Left kidney (tissue), 8 donors: ENCODE measurements around the gene CCDC17. TPM values are rescaled to one million over a fixed set of nuclear protein-coding genes. Genes with fewer than 3 reads are reported as not detected.

Experiments used
- DNase-seq: peaks from one replicate; pipeline ENCODE4 v3.0.0-alpha.2; 2013
- long read RNA-seq, 8 donors: transcript quantifications; one replicate each; lab custom pipeline, GENCODE V29; 2026
- polyA plus RNA-seq: library from polyadenylated mRNA; unstranded; fragments of 120-200 nt; gene quantifications from one replicate; pipeline ENCODE4 v1.2.1, GENCODE V29; 2013; ENCODE audit not compliant: insufficient read length

CCDC17 gene
- polyA plus RNA-seq: 1.3 TPM
- long read RNA-seq, donor 1: 0 reads
- long read RNA-seq, donor 2: 0 reads
- long read RNA-seq, donor 3: 0 reads
- long read RNA-seq, donor 4: 0 reads
- long read RNA-seq, donor 5: 0 reads
- long read RNA-seq, donor 6: 0 reads
- long read RNA-seq, donor 7, partial matches to known transcripts: 0 of 1 reads
- long read RNA-seq, donor 7, other reads (novel, unspliced or antisense): 0 of 1 reads
- long read RNA-seq, donor 8: 0 reads

GRCh38 chr1:45623972-45624371, at the start of gene CCDC17:
Gene CCDC17, minus strand, starts transcription at chr1:45624054. Its CDS starts 145 bp downstream, at chr1:45623909.
- DNase-seq: no peak

- no peak for DNase-seq
These were observed 46.2 kb upstream of the CCDC17 start for GRCh38 chr1:45669859-45670655.

- DNase-seq: no peak
These were observed 45.5 kb upstream of the CCDC17 start for GRCh38 chr1:45669379-45669778.

GRCh38 chr1:45668526-45668925, 44.7 kb upstream of the CCDC17 start:
- no peak for DNase-seq

- no peak for DNase-seq
These were observed 43.7 kb upstream of the CCDC17 start for GRCh38 chr1:45667321-45668111.

GRCh38 chr1:45666836-45667235, 43.0 kb upstream of the CCDC17 start:
- DNase-seq: no peak

GRCh38 chr1:45660336-45660735, 36.5 kb upstream of the CCDC17 start:
- no peak for DNase-seq

- DNase-seq: no peak
These were observed 35.4 kb upstream of the CCDC17 start for GRCh38 chr1:45659222-45659621.

GRCh38 chr1:45658171-45658570, 34.3 kb upstream of the CCDC17 start:
- no peak for DNase-seq

- no peak for DNase-seq
These were observed 32.8 kb upstream of the CCDC17 start for GRCh38 chr1:45656573-45657226.

GRCh38 chr1:45654540-45655280, 30.9 kb upstream of the CCDC17 start:
- DNase-seq: no peak

GRCh38 chr1:45647248-45648021, 23.6 kb upstream of the CCDC17 start:
- DNase-seq: no peak

GRCh38 chr1:45644661-45645060, 20.8 kb upstream of the CCDC17 start:
- no peak for DNase-seq

GRCh38 chr1:45643978-45644377, 20.1 kb upstream of the CCDC17 start:
- DNase-seq: no peak

- no peak for DNase-seq
These were observed 19.5 kb upstream of the CCDC17 start for GRCh38 chr1:45643321-45643720.

- DNase-seq: no peak
These were observed 16.4 kb upstream of the CCDC17 start for GRCh38 chr1:45640293-45640692.

- no peak for DNase-seq
These were observed 11.4 kb upstream of the CCDC17 start for GRCh38 chr1:45635211-45635610.

GRCh38 chr1:45630429-45630828, 6.6 kb upstream of the CCDC17 start:
- no peak for DNase-seq

GRCh38 chr1:45629035-45629434, 5.2 kb upstream of the CCDC17 start:
- DNase-seq: no peak

- DNase-seq: peak; percentile 24
These were observed 1.1 kb downstream of the CCDC17 start for GRCh38 chr1:45622524-45623394.
